Activated gamma-delta T cell treated with anti-CD3 and anti-CD28 coated beads, Interleukin-2, amount 50 U/mL, for 16 hours (primary cell): ENCODE results near the gene LTB4R.
A peak's percentile ranks its signal among the peaks of the same experiment; 100 is the strongest.

ENCODE experiments used
- DNase-seq: peaks from one replicate; pipeline ENCODE4 v3.0.0-alpha.2; 2020; ENCODE audit warnings: low read depth

The LTB4R gene

GRCh38 chr14:24278424-24278823 lies 32.9 kb upstream of the LTB4R start:
- DNase-seq: no peak

- no peak for DNase-seq
Measured at GRCh38 chr14:24279301-24280186, 31.8 kb upstream of the LTB4R start.

GRCh38 chr14:24280797-24281460 lies 30.4 kb upstream of the LTB4R start:
- DNase-seq: no peak

- DNase-seq: no peak
Measured at GRCh38 chr14:24281636-24282035, 29.7 kb upstream of the LTB4R start.

DNA sequence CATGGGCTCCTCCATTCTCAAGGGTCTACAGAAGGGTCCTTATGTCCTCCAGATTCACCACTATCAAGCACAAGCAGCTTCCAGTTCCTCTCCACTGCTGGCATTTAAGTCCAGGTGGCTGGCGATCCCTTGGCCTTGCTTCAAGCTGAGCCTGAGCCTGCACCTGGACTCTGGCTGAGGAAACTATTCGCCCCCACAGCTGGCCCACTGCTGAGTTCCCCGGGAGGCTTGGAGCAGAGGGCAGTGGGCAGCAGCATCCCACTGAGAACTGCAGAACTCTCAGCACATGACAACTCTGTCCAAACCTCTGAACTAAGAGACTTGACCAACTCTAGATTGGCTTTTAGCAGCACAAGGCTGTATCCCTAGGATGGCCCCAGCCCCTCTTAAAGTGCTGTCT lies 28.6 kb upstream of the LTB4R start:
- no peak for DNase-seq

- no peak for DNase-seq
Measured at GRCh38 chr14:24283796-24284460, 27.4 kb upstream of the LTB4R start.

DNA sequence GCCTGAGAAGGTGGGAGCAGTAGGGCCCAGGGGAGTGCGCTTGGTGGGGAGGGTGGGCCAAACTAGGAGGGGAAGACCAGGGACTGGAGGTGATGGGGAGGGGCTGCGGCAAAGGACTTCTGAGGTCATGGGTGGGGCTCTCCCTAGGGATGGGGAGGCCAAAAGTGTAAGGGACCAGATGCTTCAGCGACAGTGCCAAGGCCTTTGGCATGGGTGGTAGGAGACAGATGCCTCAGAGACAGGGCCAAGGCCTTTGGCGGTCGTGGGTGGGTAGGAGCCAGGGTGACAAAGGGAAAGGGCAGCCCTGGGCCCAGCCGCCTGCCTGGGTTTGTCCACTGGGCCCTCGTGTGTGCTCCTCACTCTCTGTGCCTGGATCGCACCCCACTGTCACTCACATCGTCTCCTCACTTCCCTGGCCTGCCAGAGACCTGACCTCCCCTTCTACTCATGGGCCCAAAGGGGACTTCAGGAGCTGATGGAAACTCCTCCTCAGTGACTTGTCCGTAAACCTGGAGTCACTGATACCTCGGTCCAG lies 26.7 kb upstream of the LTB4R start:
- no peak for DNase-seq

GRCh38 chr14:24285351-24285750 lies 26.0 kb upstream of the LTB4R start:
- no peak for DNase-seq

DNA sequence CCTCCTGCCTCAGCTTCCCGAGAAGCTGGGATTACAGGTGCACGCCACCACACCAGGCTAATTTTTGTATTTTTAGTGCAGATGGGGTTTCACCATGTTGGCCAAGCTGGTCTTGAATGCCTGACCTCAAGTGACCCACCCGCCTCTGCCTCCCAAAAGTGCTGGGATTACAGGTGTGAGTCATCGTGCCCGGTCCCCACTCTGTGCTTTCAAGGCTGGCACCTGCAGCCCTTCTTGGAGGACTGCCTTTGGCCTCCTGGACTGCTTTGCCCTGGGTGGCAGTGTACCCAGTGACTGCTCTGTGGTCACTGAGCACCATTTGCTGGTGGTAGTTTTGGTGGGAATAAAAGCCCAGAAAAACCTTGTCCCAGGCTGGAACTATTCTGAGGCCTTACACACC lies 24.3 kb upstream of the LTB4R start:
- no peak for DNase-seq

GRCh38 chr14:24289649-24290280 lies 21.5 kb upstream of the LTB4R start:
- DNase-seq: no peak

GRCh38 chr14:24290746-24291145 lies 20.6 kb upstream of the LTB4R start:
- DNase-seq: no peak

DNA sequence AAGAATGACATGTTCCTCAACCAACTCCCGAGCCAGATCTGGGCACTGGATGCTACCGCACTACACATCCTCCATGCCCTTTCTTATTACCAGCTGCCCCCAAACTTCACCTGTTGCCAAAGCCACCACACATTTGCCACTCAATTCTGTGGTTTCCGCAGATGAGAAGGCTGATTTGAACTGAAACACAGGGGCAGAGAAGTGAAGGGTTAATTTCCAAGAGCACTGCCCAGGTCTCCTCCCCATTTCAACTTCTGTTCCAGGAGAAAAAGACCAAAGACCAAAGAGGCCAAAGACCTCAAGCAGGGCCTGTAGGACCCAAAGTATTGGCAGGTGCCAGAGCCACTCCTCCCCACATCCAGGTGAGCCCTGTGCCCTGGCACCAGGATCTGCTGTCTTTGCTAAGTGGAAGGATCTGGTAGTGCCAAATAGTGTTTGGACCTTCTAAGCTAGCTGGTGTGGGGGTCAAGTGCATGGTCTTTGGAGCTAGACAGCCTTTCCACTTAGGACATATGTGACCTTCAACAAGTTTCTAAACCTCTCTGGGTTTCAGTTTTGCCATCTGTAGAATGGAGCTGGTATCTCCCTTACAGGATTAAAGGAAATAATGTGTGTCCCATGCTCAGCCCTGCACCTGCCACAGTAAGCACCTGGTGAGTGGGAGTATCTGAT lies 19.7 kb upstream of the LTB4R start:
- no peak for DNase-seq

- no peak for DNase-seq
Measured at GRCh38 chr14:24292118-24292807, 19.0 kb upstream of the LTB4R start.

DNA sequence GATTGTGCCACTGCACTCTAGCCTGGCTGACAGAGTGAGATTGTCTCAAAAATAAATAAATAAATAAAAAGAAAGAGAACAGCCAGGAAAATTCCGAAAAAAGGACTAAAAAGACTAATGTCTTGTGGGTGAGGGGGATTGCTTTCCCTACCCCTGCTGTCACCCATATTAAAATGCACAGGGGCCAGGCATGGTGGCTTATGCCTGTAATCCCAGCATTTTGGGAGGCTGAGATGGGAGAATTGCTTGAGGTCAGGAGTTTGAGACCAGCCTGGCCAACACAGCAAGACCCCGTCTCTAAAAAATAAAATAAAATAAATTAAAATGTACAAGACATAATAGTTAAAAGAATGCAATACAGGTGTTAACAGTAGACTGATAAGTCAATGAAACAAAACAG lies 17.8 kb upstream of the LTB4R start:
- DNase-seq: no peak

GRCh38 chr14:24296341-24297157 lies 14.8 kb upstream of the LTB4R start:
- DNase-seq: peak; percentile 57

DNA sequence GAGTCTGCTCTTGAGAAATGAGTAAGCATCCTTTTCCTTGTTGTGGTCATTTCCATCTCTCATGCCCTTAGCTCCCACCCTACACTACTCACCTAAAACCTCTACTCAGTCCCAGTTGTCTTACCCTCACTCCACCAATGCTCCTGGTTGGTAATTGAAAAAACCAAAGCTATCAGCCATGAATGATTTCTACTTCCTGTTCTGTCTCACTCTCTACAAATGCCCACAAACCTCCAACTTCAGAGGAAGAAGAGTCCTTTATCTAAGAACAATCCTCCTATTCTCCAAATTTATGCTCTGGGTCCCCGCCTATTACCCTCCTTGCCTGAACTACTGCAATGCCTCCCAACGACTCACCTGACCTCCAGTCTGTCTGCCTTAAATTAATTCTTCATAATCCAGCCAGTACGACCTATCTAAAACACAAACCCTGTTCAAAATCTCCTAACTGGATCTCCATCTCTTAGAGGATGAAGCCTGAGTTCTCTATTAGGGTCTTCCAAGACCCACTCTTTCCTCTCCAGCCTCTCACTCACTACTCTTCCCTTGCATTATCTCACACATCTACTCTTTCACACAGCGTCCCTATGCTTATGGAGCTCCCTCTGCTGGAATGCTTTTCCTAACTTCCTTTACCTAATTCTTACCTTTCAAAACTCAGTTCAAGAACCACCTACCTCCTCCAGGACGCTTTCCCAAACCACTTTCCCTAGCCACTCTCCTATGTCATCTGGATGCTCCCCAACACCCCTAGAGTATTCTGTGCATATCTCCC lies 13.9 kb upstream of the LTB4R start:
- no peak for DNase-seq

DNA sequence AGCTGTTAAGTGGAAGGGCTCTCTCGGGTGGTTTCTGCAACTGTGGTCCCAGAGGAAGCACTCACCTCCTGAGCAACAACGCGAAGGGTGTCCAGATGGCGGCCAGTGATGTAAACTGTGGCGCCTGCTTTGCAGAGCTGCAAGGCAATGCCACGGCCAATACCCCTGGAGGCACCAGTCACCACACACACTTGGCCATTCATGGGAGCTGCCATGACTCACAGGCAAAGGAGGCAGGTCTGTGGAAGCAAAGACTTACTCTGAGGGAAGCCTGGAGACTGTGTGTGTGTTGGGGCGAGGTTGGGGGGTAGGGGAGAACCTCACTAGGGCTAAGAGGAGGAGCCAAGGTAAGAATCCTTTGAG lies 12.4 kb upstream of the LTB4R start:
- DNase-seq: no peak

DNA sequence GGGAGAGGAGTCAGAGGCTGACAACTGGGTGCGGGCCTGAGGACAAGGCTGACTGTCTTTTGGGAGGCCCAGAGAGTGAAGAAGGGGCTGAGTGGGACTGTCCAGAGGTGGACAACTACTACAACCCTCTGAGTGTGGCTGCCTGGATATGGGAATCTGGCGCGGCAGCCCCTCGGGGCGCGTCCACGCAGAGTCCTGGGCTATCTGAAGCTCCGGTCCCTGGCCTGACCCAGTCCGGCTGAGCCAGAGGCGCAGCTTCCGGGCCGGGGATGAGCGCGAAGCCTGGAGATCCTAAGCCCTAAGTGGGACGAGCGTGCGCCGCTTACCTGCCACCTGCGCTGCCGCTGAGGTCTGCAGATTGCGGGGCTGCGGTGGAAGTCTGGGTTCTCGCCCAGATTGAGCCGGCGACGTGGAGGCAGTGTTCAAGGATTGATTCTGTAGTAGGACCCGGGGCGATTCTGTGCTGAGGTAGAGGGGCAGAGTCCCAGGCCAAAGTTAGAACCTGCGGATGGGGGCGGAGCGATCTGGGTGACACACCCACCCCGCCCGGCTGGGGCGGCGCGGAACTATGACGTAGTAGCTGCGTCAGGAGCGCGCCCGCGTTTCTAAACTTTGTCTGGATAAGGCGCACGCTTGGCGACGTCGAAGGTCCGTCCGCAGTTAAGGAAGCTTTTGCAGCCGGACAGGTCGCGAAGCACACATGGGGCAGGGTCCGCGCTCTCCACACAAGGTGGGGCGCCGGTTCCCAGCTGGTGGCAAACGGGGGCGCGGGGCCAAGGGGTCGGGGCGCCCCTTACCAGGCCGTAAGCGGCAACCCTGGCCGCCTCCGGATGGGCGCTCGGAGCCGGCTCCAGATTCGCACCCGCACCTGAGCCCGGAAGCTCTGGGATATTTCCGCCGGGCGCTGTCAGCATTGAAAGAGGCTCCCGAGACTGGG lies 11.8 kb upstream of the LTB4R start, which contains the start of the genes DHRS1 and NOP9:
DHRS1 (minus strand) TSS at position 526 of the 937 bp plus-strand sequence. CDS start 674 bp downstream, outside the sequence.
NOP9 (plus strand) TSS at position 596 of the 937 bp plus-strand sequence; CDS start at position 701, 105 bp downstream.
- peak; percentile 89 for DNase-seq
